Measurements from ENCODE around the gene TNFRSF12A. TPM values are rescaled to one million over a fixed set of nuclear protein-coding genes. Genes with fewer than 3 reads are reported as not detected.

The TNFRSF12A gene
- total and polyA plus RNA-seq, 9 of the 15 experiments (the other 6 are each of a cell fraction or from before 2014, with no cell fraction given) = 0.41 to 61.8 (median 26.5) TPM

DNA sequence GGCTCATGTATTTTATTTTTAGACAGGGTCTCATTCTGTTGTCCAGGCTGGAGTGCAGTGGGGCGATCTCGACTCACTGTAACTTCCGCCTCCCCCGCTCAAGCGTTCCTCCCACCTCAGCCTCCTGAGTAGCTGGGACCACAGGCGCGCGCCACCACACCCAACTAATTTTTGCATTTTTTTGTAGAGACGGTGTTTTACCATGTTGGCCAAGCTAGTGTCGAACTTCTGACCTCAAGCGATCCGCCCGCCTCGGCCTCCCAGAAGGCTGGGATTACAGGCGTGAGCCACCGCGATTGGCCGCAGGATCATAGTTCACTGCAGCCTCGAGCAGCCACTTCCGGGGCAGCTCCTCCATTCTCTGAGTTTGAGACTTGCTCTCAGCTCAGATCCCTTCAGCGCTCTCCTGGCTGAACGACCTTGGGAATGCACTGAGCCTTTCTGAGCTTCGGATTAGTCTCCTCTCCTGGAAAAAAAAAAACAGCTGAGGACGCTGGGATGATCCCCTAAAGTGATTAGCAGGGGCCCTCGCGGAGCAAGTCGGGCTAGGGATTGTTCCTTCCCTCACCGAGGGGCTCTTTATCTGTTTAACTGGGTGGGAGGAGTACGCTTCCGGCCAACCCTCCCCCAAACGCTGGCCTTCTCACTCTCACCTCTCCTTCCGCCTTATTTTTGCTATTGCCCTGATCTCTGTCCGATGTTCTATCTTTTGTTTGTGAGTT is 38.8 kb upstream of the TNFRSF12A start (continued):
- TF ChIP-seq KLF13 (tag; IDR thresholded peaks at IDR 0.05; ENCODE audit: borderline replicate concordance, low read depth) (peak; percentile 70; the same call in 1 of the 2 replicates), YY1 (IDR thresholded peaks at IDR 0.05; ENCODE audit: borderline replicate concordance in 1 of 3, control insufficient read depth in 1 of 3, extremely low read depth in 1 of 3, insufficient read depth in 3 of 3, insufficient read length in 1 of 3, insufficient replicate concordance in 2 of 3, low read depth in 1 of 3, low read length in 2 of 3) (peak in 1 of 3 experiments; percentile 61), ZFP36 (IDR thresholded peaks at IDR 0.05; ENCODE audit: low read depth, low read length, partially characterized antibody) (peak; percentile 55), CTBP1 (IDR thresholded peaks at IDR 0.05; ENCODE audit: borderline replicate concordance) (peak; percentile 42; the same call in 1 of the 2 replicates), ZNF589 (CRISPR knock-in tag; IDR thresholded peaks at IDR 0.05; ENCODE audit: low read depth) (peak; percentile 77), CHD2 (IDR thresholded peaks at IDR 0.05; ENCODE audit: low read depth, low read length) (no peak), POLR2AphosphoS5 (IDR thresholded peaks at IDR 0.05; ENCODE audit: control insufficient read depth, insufficient read depth, low read depth, low read length) (peak; percentile 35; the same call in 1 of the 2 replicates), FOSL1 (tag; conservative IDR thresholded peaks at IDR 0.05) (0 out of 2 replicates have a peak, but pooled peaks have one; percentile 13), FOXJ2 (tag; IDR thresholded peaks at IDR 0.05) (no peak), CXXC5 (CRISPR knock-in tag; IDR thresholded peaks at IDR 0.05) (peak; percentile 53; the same call in 1 of the 2 replicates), GABPB1 (CRISPR knock-in tag; IDR thresholded peaks at IDR 0.05) (peak; percentile 72), CEBPG (CRISPR knock-in tag; IDR thresholded peaks at IDR 0.05) (peak; percentile 16; the same call in 1 of the 2 replicates), CEBPG (tag; conservative IDR thresholded peaks at IDR 0.05 in 1 of 2, IDR thresholded peaks at IDR 0.05 in 1 of 2) (no peak), PHF8 (IDR thresholded peaks at IDR 0.05; ENCODE audit: borderline replicate concordance, low read length) (peak; percentile 39; the same call in 1 of the 2 replicates), FOXM1 (IDR thresholded peaks at IDR 0.05; ENCODE audit: low read depth) (peak; percentile 11; the same call in 1 of the 2 replicates), FOXM1 (CRISPR knock-in tag; IDR thresholded peaks at IDR 0.05; ENCODE audit: low read depth) (no peak), SMARCA5 (IDR thresholded peaks at IDR 0.05) (peak; percentile 96), ZNF644 (tag; IDR thresholded peaks at IDR 0.05; ENCODE audit: low read depth) (no peak)
- TF ChIP-seq, protein P1, sequence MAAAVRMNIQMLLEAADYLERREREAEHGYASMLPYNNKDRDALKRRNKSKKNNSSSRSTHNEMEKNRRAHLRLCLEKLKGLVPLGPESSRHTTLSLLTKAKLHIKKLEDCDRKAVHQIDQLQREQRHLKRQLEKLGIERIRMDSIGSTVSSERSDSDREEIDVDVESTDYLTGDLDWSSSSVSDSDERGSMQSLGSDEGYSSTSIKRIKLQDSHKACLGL (CRISPR knock-in tag; IDR thresholded peaks at IDR 0.05; ENCODE audit: borderline replicate concordance, poor library complexity, severe bottlenecking) = no peak
- TF ChIP-seq, protein P2, sequence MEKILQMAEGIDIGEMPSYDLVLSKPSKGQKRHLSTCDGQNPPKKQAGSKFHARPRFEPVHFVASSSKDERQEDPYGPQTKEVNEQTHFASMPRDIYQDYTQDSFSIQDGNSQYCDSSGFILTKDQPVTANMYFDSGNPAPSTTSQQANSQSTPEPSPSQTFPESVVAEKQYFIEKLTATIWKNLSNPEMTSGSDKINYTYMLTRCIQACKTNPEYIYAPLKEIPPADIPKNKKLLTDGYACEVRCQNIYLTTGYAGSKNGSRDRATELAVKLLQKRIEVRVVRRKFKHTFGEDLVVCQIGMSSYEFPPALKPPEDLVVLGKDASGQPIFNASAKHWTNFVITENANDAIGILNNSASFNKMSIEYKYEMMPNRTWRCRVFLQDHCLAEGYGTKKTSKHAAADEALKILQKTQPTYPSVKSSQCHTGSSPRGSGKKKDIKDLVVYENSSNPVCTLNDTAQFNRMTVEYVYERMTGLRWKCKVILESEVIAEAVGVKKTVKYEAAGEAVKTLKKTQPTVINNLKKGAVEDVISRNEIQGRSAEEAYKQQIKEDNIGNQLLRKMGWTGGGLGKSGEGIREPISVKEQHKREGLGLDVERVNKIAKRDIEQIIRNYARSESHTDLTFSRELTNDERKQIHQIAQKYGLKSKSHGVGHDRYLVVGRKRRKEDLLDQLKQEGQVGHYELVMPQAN (IDR thresholded peaks at IDR 0.05; ENCODE audit: borderline replicate concordance) = 0 out of 2 replicates have a peak, but pooled peaks have one; percentile 2
- TF ChIP-seq, protein P3, sequence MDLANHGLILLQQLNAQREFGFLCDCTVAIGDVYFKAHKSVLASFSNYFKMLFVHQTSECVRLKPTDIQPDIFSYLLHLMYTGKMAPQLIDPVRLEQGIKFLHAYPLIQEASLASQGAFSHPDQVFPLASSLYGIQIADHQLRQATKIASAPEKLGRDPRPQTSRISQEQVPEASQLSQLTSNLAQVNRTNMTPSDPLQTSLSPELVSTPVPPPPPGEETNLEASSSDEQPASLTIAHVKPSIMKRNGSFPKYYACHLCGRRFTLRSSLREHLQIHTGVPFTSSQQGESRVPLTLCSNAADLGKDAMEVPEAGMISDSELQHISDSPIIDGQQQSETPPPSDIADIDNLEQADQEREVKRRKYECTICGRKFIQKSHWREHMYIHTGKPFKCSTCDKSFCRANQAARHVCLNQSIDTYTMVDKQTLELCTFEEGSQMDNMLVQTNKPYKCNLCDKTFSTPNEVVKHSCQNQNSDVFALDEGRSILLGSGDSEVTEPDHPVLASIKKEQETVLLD (IDR thresholded peaks at IDR 0.05) = peak; percentile 14; the same call in 1 of the 2 replicates
- TF ChIP-seq, protein P4, sequence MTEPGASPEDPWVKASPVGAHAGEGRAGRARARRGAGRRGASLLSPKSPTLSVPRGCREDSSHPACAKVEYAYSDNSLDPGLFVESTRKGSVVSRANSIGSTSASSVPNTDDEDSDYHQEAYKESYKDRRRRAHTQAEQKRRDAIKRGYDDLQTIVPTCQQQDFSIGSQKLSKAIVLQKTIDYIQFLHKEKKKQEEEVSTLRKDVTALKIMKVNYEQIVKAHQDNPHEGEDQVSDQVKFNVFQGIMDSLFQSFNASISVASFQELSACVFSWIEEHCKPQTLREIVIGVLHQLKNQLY (CRISPR knock-in tag; conservative IDR thresholded peaks at IDR 0.05) = 0 out of 4 replicates have a peak, but pooled peaks of 1 of the 2 experiments have one; percentile 52

Measured in K562 (cell line).